WERI-Rb-1 (cell line): ENCODE measurements around the gene HMGCL.

ENCODE experiments used
- DNase-seq: peaks from one replicate; pipeline ENCODE4 v3.0.0-alpha.2; 2020
- H3K27ac ChIP-seq: fragments of 250-450 bp; sonication (Bioruptor Pico); 2 replicates; pipeline ENCODE4 v1.5.1; 2020; ENCODE audit warnings: mild to moderate bottlenecking, moderate library complexity
- H3K27me3 ChIP-seq: fragments of 250-450 bp; sonication (Bioruptor Pico); 2 replicates; pipeline ENCODE4 v1.5.1; 2021; ENCODE audit warnings: mild to moderate bottlenecking, low read depth, moderate library complexity; ENCODE audit not compliant: insufficient read depth, severe bottlenecking
- H3K36me3 ChIP-seq: fragments of 250-450 bp; sonication (Bioruptor Pico); 2 replicates; pipeline ENCODE4 v1.5.1; 2020; ENCODE audit warnings: mild to moderate bottlenecking, moderate library complexity
- H3K4me3 ChIP-seq: 2 replicates; pipeline ENCODE4 v1.5.1; 2011; ENCODE audit warnings: low read depth, mild to moderate bottlenecking, control low read depth, low read length
- H3K9me3 ChIP-seq: fragments of 250-450 bp; sonication (Bioruptor Pico); 2 replicates; pipeline ENCODE4 v1.5.1; 2021; ENCODE audit warnings: mild to moderate bottlenecking, moderate library complexity; ENCODE audit not compliant: severe bottlenecking
- CTCF ChIP-seq: IDR thresholded peaks from 2 replicates; pipeline ENCODE4 v1.5.1; 2011; ENCODE audit warnings: low read depth, mild to moderate bottlenecking, control low read depth, inconsistent platforms, low read length

HMGCL gene

GRCh38 chr1:23793861-23794731 is 31.1 kb downstream of the HMGCL start:
- H3K4me3 ChIP-seq: no peak overlapping the region
- H3K36me3 ChIP-seq: peaks cover 40% of the 10 kb centered on the region
- no peaks in the 10 kb centered on the region for H3K27me3 ChIP-seq
- no peak overlapping the region for H3K27ac ChIP-seq
- no peak for TF ChIP-seq CTCF
- no peak for DNase-seq
- no peaks in the 10 kb centered on the region for H3K9me3 ChIP-seq

GRCh38 chr1:23793018-23793781 is 32.0 kb downstream of the HMGCL start:
- Histone ChIP-seq H3K4me3 (no peak overlapping the region), H3K27ac (no peak overlapping the region), H3K9me3 (no peaks in the 10 kb centered on the region), H3K27me3 (no peaks in the 10 kb centered on the region), H3K36me3 (peaks cover 38% of the 10 kb centered on the region)
- no peak for TF ChIP-seq CTCF
- DNase-seq: no peak

GRCh38 chr1:23792151-23792945 is 32.9 kb downstream of the HMGCL start:
- Histone ChIP-seq H3K4me3 (no peak overlapping the region; the same call in 1 of the 2 replicates), H3K9me3 (no peaks in the 10 kb centered on the region), H3K36me3 (peaks cover 40% of the 10 kb centered on the region), H3K27ac (no peak overlapping the region), H3K27me3 (no peaks in the 10 kb centered on the region)
- TF ChIP-seq CTCF: no peak
- no peak for DNase-seq

GRCh38 chr1:23791516-23792047 is 33.6 kb downstream of the HMGCL start:
- H3K27me3 ChIP-seq: no peaks in the 10 kb centered on the region
- H3K9me3 ChIP-seq: no peaks in the 10 kb centered on the region
- peaks cover 40% of the 10 kb centered on the region for H3K36me3 ChIP-seq
- peak overlapping the region; percentile 56 for H3K4me3 ChIP-seq
- H3K27ac ChIP-seq: peak overlapping the region; percentile 39
- DNase-seq: no peak
- no peak for TF ChIP-seq CTCF

- Histone ChIP-seq H3K36me3 (peaks cover 41% of the 10 kb centered on the region), H3K4me3 (peak within 1 kb of the TSS; percentile 56), H3K27ac (peak within 1 kb of the TSS; percentile 39), H3K27me3 (no peaks in the 10 kb centered on the region), H3K9me3 (no peaks in the 10 kb centered on the region)
- no peak for TF ChIP-seq CTCF
- peak; percentile 92 for DNase-seq
Observed at GRCh38 chr1:23790696-23791515, 34.3 kb downstream of the HMGCL start, which contains the start of gene LYPLA2. LYPLA2 (plus strand) TSS chr1:23791145; CDS start chr1:23792683, 1,538 bp downstream.
